GM19397 (cell line): ENCODE results near the gene SPANXN1.
"Not testable (repeated sequence)": the region's sequence is repeated elsewhere in the genome, so short reads cannot be mapped to it uniquely, and the experiment has no call there.

Experiments used
- ATAC-seq: cut with Tn5 transposase; IDR thresholded peaks from one replicate; pipeline ENCODE4 v1.9.1; 2021; ENCODE audit warnings: mild to moderate bottlenecking, moderate library complexity; ENCODE audit not compliant: unreplicated experiment

Gene SPANXN1

GRCh38 chrX:145247203-145247602 lies at the start of gene SPANXN1:
TSS of gene SPANXN1 (plus strand) at chrX:145247503. CDS start at chrX:145247587, 84 bp downstream.
- not testable (repeated sequence) for ATAC-seq

- ATAC-seq: no peak
These were observed 48.2 kb upstream of the SPANXN1 start for GRCh38 chrX:145199078-145199477.

GRCh38 chrX:145213504-145213903 lies 33.8 kb upstream of the SPANXN1 start:
- no peak for ATAC-seq

- no peak for ATAC-seq
These were observed 44.9 kb downstream of the SPANXN1 start for GRCh38 chrX:145292218-145292617.
